Stimulated activated CD8-positive, alpha-beta memory T cell treated with anti-CD3 and anti-CD28 coated beads, Interleukin-12 subunit alpha, Interleukin-12 subunit beta, amount 100 ng/mL, for 24 hours (primary cell): ENCODE data around the gene ATL3.
"Not testable (repeated sequence)": the region's sequence is repeated elsewhere in the genome, so short reads cannot be mapped to it uniquely, and the experiment has no call there.

Experiments used
- DNase-seq: peaks from one replicate; pipeline ENCODE4 v3.0.0-alpha.2; 2020; ENCODE audit errors: extremely low read depth

Gene ATL3

GRCh38 chr11:63621071-63621470 lies 50.1 kb downstream of the ATL3 start:
- no peak for DNase-seq

- no peak for DNase-seq
Observed at GRCh38 chr11:63619967-63620366, 51.2 kb downstream of the ATL3 start.

- not testable (repeated sequence) for DNase-seq
Observed at GRCh38 chr11:63617686-63618085, 53.5 kb downstream of the ATL3 start.

- DNase-seq = no peak
Observed at GRCh38 chr11:63616953-63617352, 54.2 kb downstream of the ATL3 start.

- no peak for DNase-seq
Observed at GRCh38 chr11:63614136-63614671, 57.0 kb downstream of the ATL3 start, which contains the start of gene PLAAT3. Gene PLAAT3, minus strand, starts transcription at chr11:63614433. Its CDS starts 419 bp downstream, at chr11:63614014.

GRCh38 chr11:63613517-63614135 lies 57.5 kb downstream of the ATL3 start:
- DNase-seq = no peak

GRCh38 chr11:63612181-63612580 lies 59.0 kb downstream of the ATL3 start:
- DNase-seq = no peak

- no peak for DNase-seq
Observed at GRCh38 chr11:63611395-63611747, 59.8 kb downstream of the ATL3 start.

GRCh38 chr11:63610604-63611394 lies 60.4 kb downstream of the ATL3 start:
- no peak for DNase-seq

- no peak for DNase-seq
Observed at GRCh38 chr11:63609971-63610580, 61.1 kb downstream of the ATL3 start.

- DNase-seq = no peak
Observed at GRCh38 chr11:63609536-63609935, 61.6 kb downstream of the ATL3 start.

- no peak for DNase-seq
Observed at GRCh38 chr11:63608353-63609345, 62.5 kb downstream of the ATL3 start.

- DNase-seq = no peak
Observed at GRCh38 chr11:63603180-63603518, 68.0 kb downstream of the ATL3 start.

GRCh38 chr11:63602290-63603179 lies 68.6 kb downstream of the ATL3 start:
- not testable (repeated sequence) for DNase-seq

GRCh38 chr11:63599211-63600122 lies 71.7 kb downstream of the ATL3 start:
- DNase-seq = no peak

- DNase-seq = no peak
Observed at GRCh38 chr11:63598556-63598955, 72.6 kb downstream of the ATL3 start.

GRCh38 chr11:63595296-63595695 lies 75.9 kb downstream of the ATL3 start:
- DNase-seq = no peak

GRCh38 chr11:63592975-63593395 lies 78.2 kb downstream of the ATL3 start:
- DNase-seq = no peak

GRCh38 chr11:63590024-63590788 lies 81.0 kb downstream of the ATL3 start:
- DNase-seq = no peak
